OCI-LY1 (cell line): ENCODE results near the gene RAB9B.

Source experiments
- H2AFZ ChIP-seq: fragments of 200-600 bp; sonication (generic), shearing (Covaris generic); 2 replicates; pipeline ENCODE4 v1.6.0; 2014; ENCODE audit warnings: antibody characterized with exemption, mild to moderate bottlenecking, low read length
- H3F3A ChIP-seq: fragments of 200-600 bp; sonication (generic), shearing (Covaris generic); 2 replicates; pipeline ENCODE4 v1.6.0; 2014; ENCODE audit warnings: mild to moderate bottlenecking, antibody characterized with exemption, low read length, moderate library complexity; ENCODE audit not compliant: insufficient read depth
- H3K27ac ChIP-seq: fragments of 200-600 bp; sonication (generic); 2 replicates; pipeline ENCODE4 v1.5.1; 2014; ENCODE audit warnings: low read length, mixed run types, mild to moderate bottlenecking, low read depth; ENCODE audit not compliant: poor library complexity, severe bottlenecking
- H3K27me3 ChIP-seq: fragments of 200-600 bp; sonication (generic); 2 replicates; pipeline ENCODE4 v1.6.0; 2014; ENCODE audit warnings: antibody characterized with exemption, mild to moderate bottlenecking, low read length, moderate library complexity; ENCODE audit not compliant: insufficient read depth
- H3K36me3 ChIP-seq: fragments of 200-600 bp; sonication (generic); 2 replicates; pipeline ENCODE4 v1.6.1; 2014; ENCODE audit warnings: mild to moderate bottlenecking, antibody characterized with exemption, low read length, moderate library complexity, mixed read lengths; ENCODE audit not compliant: insufficient read depth
- H3K4me1 ChIP-seq: fragments of 200-600 bp; sonication (generic); 2 replicates; pipeline ENCODE4 v1.5.1; 2014; ENCODE audit warnings: mild to moderate bottlenecking, low read length, moderate library complexity; ENCODE audit not compliant: insufficient read depth, severe bottlenecking
- H3K4me2 ChIP-seq: fragments of 200-600 bp; sonication (generic), shearing (Covaris generic); 2 replicates; pipeline ENCODE4 v1.6.1; 2014; ENCODE audit warnings: low read length
- H3K4me3 ChIP-seq: fragments of 200-600 bp; sonication (generic); 2 replicates; pipeline ENCODE4 v1.5.1; 2014; ENCODE audit warnings: low read length, low read depth, mild to moderate bottlenecking, mixed read lengths; ENCODE audit not compliant: poor library complexity, severe bottlenecking
- H3K79me2 ChIP-seq: fragments of 200-600 bp; shearing (Covaris generic); 2 replicates; pipeline ENCODE4 v1.6.1; 2016; ENCODE audit warnings: mixed run types, low read length, mixed read lengths; ENCODE audit not compliant: insufficient read depth
- H3K9ac ChIP-seq: fragments of 200-600 bp; sonication (generic), shearing (Covaris generic); 2 replicates; pipeline ENCODE4 v1.6.1; 2014; ENCODE audit warnings: mild to moderate bottlenecking, low read length, mixed read lengths
- H3K9me2 ChIP-seq: fragments of 200-600 bp; sonication (generic), shearing (Covaris generic); 2 replicates; pipeline ENCODE4 v1.6.1; 2014; ENCODE audit warnings: low read depth, mild to moderate bottlenecking, low read length, mixed read lengths
- H3K9me3 ChIP-seq: fragments of 200-600 bp; shearing (Covaris generic); 2 replicates; pipeline ENCODE4 v1.6.1; 2014; ENCODE audit warnings: low read length, mixed read lengths
- H4K20me1 ChIP-seq: fragments of 200-600 bp; sonication (generic), shearing (Covaris generic); 2 replicates; pipeline ENCODE4 v1.6.0; 2016; ENCODE audit warnings: mild to moderate bottlenecking, low read length; ENCODE audit not compliant: insufficient read depth
- EZH2 ChIP-seq: fragments of 200-600 bp; sonication (generic), shearing (Covaris generic); IDR thresholded peaks from 2 replicates; pipeline ENCODE4 v1.8.0; 2017; ENCODE audit warnings: borderline replicate concordance, mixed run types, mild to moderate bottlenecking, antibody characterized with exemption, low read length, moderate library complexity, mixed read lengths
- TF ChIP-seq, protein P1 (sequence below): fragments of 200-600 bp; sonication (generic), shearing (Covaris generic); IDR thresholded peaks from 2 replicates; pipeline ENCODE4 v1.5.1; 2017; ENCODE audit warnings: mild to moderate bottlenecking, antibody characterized with exemption, low read length, moderate library complexity, mixed read lengths

The RAB9B gene

DNA sequence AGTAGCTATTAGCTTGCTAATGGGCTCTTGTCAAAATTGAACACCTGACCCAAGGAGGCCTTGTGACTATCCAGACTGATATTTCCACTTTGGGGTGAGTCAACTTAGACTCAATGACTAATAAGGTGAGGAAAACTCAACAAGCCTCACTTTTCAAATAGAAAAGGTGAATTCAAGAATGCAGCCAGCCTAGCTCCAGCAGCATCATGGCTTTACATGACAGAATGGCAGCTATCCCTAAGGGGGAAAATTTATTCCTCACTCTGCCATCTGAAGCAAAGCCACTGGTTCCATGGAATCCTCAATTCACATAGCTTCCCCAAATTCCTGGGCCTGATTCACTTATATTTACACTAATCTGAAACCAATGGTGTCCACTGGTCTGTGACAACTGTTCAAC, 29.1 kb upstream of the RAB9B start:
- H3K4me2 ChIP-seq = no peak overlapping the region
- no peaks in the 10 kb centered on the region for H3K27me3 ChIP-seq
- no peak overlapping the region for H2AFZ ChIP-seq
- no peak overlapping the region for H3K4me3 ChIP-seq
- H3F3A ChIP-seq = no peaks in the 10 kb centered on the region
- no peaks in the 10 kb centered on the region for H3K4me1 ChIP-seq
- no peaks in the 10 kb centered on the region for H3K36me3 ChIP-seq
- H3K9ac ChIP-seq = no peak overlapping the region
- H3K27ac ChIP-seq = no peak overlapping the region
- H4K20me1 ChIP-seq = no peaks in the 10 kb centered on the region
- no peaks in the 10 kb centered on the region for H3K9me2 ChIP-seq
- TF ChIP-seq, protein P1, sequence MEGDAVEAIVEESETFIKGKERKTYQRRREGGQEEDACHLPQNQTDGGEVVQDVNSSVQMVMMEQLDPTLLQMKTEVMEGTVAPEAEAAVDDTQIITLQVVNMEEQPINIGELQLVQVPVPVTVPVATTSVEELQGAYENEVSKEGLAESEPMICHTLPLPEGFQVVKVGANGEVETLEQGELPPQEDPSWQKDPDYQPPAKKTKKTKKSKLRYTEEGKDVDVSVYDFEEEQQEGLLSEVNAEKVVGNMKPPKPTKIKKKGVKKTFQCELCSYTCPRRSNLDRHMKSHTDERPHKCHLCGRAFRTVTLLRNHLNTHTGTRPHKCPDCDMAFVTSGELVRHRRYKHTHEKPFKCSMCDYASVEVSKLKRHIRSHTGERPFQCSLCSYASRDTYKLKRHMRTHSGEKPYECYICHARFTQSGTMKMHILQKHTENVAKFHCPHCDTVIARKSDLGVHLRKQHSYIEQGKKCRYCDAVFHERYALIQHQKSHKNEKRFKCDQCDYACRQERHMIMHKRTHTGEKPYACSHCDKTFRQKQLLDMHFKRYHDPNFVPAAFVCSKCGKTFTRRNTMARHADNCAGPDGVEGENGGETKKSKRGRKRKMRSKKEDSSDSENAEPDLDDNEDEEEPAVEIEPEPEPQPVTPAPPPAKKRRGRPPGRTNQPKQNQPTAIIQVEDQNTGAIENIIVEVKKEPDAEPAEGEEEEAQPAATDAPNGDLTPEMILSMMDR = no peak
- no peak for TF ChIP-seq EZH2
- no peaks in the 10 kb centered on the region for H3K79me2 ChIP-seq
- no peaks in the 10 kb centered on the region for H3K9me3 ChIP-seq

DNA sequence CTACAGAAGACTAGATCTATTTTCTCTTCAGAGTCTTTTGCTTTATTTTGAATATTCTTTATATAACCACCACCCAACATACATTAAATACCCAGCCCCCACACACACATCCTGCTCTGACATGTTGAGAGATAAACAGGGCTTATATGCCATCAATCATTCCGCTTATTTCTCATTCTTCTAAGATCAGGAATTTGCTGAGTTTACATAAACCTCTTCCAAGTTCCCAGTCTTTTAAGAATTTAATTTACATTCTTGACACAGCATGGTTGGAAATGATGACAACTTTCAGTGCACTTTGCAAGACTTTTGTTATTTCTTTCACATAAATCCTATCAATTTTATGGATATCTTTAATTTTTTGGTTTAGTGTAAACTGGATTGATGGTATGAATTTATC, 17.5 kb upstream of the RAB9B start:
- Histone ChIP-seq H3K9ac (no peak overlapping the region), H3K36me3 (no peaks in the 10 kb centered on the region), H2AFZ (no peak overlapping the region), H3K9me2 (no peaks in the 10 kb centered on the region), H3K9me3 (no peaks in the 10 kb centered on the region), H3K27me3 (no peaks in the 10 kb centered on the region), H4K20me1 (no peaks in the 10 kb centered on the region), H3K79me2 (no peaks in the 10 kb centered on the region), H3K27ac (no peak overlapping the region), H3F3A (no peaks in the 10 kb centered on the region), H3K4me2 (no peak overlapping the region), H3K4me1 (no peaks in the 10 kb centered on the region), H3K4me3 (no peak overlapping the region)
- TF ChIP-seq, protein P1 = no peak
- TF ChIP-seq EZH2 = no peak

DNA sequence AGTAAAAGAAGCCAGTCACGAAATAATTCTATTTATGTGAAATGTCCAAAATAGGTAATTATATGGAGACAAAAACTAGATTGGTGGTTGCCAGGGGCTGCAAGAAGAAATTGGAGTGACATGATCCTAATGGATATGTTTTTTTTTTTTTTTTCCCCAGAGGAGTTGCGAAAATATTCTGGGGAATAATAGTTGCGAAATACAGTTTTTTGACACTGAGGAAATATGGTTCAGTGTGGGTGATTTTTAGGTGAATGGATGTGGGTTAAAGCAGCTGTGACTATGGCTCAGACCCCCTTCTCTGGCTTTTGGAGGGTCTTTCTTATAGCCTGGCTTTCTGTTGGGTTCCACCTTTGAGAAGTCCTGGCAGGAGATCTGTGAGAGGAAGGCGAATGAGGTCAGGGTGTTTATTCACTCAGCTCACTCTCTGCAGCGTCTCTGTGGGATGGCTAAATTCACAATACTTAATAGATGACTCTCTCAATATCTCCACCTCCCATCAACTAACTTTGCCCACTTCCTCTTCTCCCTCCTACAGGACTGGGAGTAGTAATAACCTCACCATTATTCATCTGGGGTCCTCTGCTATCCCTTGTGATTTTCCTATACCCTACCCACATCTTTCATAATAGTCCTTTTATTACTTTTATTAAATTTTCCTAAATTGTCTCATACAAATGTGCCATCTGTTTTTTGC, 15.3 kb upstream of the RAB9B start:
- H3K4me3 ChIP-seq = no peak overlapping the region
- no peaks in the 10 kb centered on the region for H3K79me2 ChIP-seq
- TF ChIP-seq, protein P1 = no peak
- TF ChIP-seq EZH2 = no peak
- H3K27me3 ChIP-seq = no peaks in the 10 kb centered on the region
- no peaks in the 10 kb centered on the region for H3K9me3 ChIP-seq
- H3K9ac ChIP-seq = no peak overlapping the region
- no peak overlapping the region for H2AFZ ChIP-seq
- H3K9me2 ChIP-seq = no peaks in the 10 kb centered on the region
- H4K20me1 ChIP-seq = no peaks in the 10 kb centered on the region
- H3K27ac ChIP-seq = no peak overlapping the region
- no peak overlapping the region for H3K4me2 ChIP-seq
- no peaks in the 10 kb centered on the region for H3K4me1 ChIP-seq
- H3F3A ChIP-seq = no peaks in the 10 kb centered on the region
- no peaks in the 10 kb centered on the region for H3K36me3 ChIP-seq
